ENCODE measurements around the gene SCGB1A1. TPM values are rescaled to one million over a fixed set of nuclear protein-coding genes. Genes with fewer than 3 reads are reported as not detected.

Gene SCGB1A1
- total and polyA plus RNA-seq, 2 donors (not counting 1 experiment from before 2014, with no cell fraction given) = not detected

DNA sequence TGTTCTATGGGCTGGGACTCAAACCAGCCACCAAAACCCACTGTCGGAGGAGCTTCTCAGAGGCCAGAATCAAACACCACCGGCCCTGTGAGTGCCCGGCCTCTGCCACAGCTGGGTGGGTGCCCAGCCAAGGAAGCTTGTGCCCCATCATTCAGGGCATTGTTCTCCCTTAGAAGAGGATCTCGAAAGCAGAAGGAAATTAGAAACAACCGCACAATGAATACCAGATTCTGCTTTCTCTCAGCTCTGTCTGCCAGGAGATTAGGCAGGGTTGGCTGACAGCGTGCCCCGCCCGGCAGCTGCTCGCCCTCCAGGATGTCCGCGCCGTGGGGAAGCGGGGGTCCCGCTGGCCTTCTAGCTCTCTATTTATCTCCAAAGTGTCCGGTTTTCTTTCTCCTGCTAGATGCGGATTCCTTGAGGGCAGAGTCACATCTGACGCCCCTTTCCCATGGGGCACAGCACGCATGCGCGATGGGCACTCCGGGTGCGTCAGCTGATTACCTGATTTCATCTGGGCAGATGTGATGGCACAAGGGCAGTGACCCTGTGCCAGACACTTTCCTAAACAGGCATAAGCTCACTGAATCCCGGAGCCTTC, 25.5 kb downstream of the SCGB1A1 start:
- peak overlapping the region; percentile 98 for H3K27ac Mint-ChIP-seq
- TF ChIP-seq, protein P1, sequence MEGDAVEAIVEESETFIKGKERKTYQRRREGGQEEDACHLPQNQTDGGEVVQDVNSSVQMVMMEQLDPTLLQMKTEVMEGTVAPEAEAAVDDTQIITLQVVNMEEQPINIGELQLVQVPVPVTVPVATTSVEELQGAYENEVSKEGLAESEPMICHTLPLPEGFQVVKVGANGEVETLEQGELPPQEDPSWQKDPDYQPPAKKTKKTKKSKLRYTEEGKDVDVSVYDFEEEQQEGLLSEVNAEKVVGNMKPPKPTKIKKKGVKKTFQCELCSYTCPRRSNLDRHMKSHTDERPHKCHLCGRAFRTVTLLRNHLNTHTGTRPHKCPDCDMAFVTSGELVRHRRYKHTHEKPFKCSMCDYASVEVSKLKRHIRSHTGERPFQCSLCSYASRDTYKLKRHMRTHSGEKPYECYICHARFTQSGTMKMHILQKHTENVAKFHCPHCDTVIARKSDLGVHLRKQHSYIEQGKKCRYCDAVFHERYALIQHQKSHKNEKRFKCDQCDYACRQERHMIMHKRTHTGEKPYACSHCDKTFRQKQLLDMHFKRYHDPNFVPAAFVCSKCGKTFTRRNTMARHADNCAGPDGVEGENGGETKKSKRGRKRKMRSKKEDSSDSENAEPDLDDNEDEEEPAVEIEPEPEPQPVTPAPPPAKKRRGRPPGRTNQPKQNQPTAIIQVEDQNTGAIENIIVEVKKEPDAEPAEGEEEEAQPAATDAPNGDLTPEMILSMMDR (IDR thresholded peaks at IDR 0.05) = no peak
- TF ChIP-seq EZH2 (IDR thresholded peaks at IDR 0.05; ENCODE audit: borderline replicate concordance, insufficient read depth, low read depth, low read length, poor library complexity, severe bottlenecking) = no peak
- peaks cover 5% of the 10 kb centered on the region for H3K27me3 Mint-ChIP-seq
- no peaks in the 10 kb centered on the region for H3K9me3 Mint-ChIP-seq (ENCODE audit: insufficient read depth)
- H3K4me1 ChIP-seq (ENCODE audit: control insufficient read depth in 2 of 2, insufficient read depth in 2 of 2, low read length in 2 of 2) = peaks cover 24 to 29% of the 10 kb centered on the region in 2 donors
- H3K4me1 Mint-ChIP-seq = peaks cover 29% of the 10 kb centered on the region
- DNase-seq = peak; percentile 85
- no peaks in the 10 kb centered on the region for H3K36me3 ChIP-seq (replicated peaks in 1 of 2; ENCODE audit: control extremely low read depth in 1 of 2, control insufficient read depth in 1 of 2, extremely low read depth in 1 of 2, insufficient read depth in 2 of 2, low read length in 1 of 2)
- no peaks in the 10 kb centered on the region for H3K9me3 ChIP-seq (ENCODE audit: control extremely low read depth in 1 of 3, control insufficient read depth in 2 of 3, insufficient read depth in 1 of 3, low read length in 2 of 3)
- H3K79me2 ChIP-seq (ENCODE audit: control insufficient read depth, insufficient read depth, low read length) = no peaks in the 10 kb centered on the region
- peak overlapping the region; percentile 82 for H3K4me2 ChIP-seq (replicated peaks; ENCODE audit: low read depth, low read length, poor library complexity, severe bottlenecking)
- peak overlapping the region; percentile 59 for H3K9ac ChIP-seq (ENCODE audit: low read length)
- peak overlapping the region; percentile 67 for H2AFZ ChIP-seq (ENCODE audit: insufficient read depth, low read depth, low read length, poor library complexity, severe bottlenecking)
- peak overlapping the region; percentile 94 for H3K4me3 Mint-ChIP-seq
- peak; percentile 88 for ATAC-seq (ENCODE audit: low read depth)
- no peaks in the 10 kb centered on the region for H4K20me1 ChIP-seq (ENCODE audit: control insufficient read depth, insufficient read depth, low read length, poor library complexity, severe bottlenecking)
- intact Hi-C loops (cut with micrococcal nuclease) = loop anchor here (1.0 to 2.0 kb wide), 3 partner anchors 20 to 157 kb away; partner anchors contain the start of gene MTA2
- H3K27me3 ChIP-seq (replicated peaks in 1 of 4; ENCODE audit: control extremely low read depth in 1 of 4, control insufficient read depth in 3 of 4, insufficient read depth in 4 of 4, low read length in 3 of 4) = peaks cover 0 to 5% (median 0%) of the 10 kb centered on the region in 4 experiments
- peak overlapping the region; percentile 81 to 85 for H3K27ac ChIP-seq (ENCODE audit: low read length in 2 of 2)
- POLR2A ChIA-PET = interaction anchor here (0.7 to 1.0 kb wide), 5 partner anchors 23 to 437 kb away, joined by 3 to 5 read pairs (median 3); partner anchors contain the start of gene ZBTB3
- H3K4me3 ChIP-seq (ENCODE audit: control extremely low read depth in 1 of 5, extremely low read depth in 1 of 5, insufficient read depth in 1 of 5, low read depth in 2 of 5, low read length in 4 of 5) = peak overlapping the region in 4 of 5 experiments; percentile 30 to 66 (median 60)
- CTCF ChIA-PET = interaction anchor here (0.6 to 3.8 kb wide), 15 partner anchors 9 to 414 kb away, joined by 3 to 44 read pairs (median 3); no protein-coding TSS in a partner anchor
- under 1% methylated on average over 22 of the region's 23 CpGs for WGBS (ENCODE audit: insufficient coverage)

DNA sequence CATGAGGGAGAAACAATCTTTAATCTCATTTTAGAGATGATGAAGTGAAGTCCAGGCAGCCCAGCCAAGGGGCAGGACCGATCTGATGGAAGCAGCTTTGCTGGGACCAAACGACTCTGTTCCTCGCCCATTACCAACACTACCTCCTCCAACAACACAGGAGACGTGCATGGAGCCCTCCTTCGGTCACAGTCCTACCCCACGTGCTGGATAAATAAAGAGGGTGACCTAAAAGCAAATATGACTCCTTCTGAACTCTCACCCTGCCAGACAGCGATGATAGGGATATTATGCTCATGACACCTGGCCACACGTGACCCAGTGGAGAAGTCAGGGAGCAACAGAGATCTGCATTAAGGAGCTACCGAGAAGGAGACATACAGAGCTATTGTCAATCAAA, 26.0 kb downstream of the SCGB1A1 start:
- H3K27me3 Mint-ChIP-seq = peaks cover 5% of the 10 kb centered on the region
- H4K20me1 ChIP-seq (ENCODE audit: control insufficient read depth, insufficient read depth, low read length, poor library complexity, severe bottlenecking) = no peaks in the 10 kb centered on the region
- H3K4me1 Mint-ChIP-seq = peaks cover 29% of the 10 kb centered on the region
- peak overlapping the region; percentile 98 for H3K27ac Mint-ChIP-seq
- 64% methylated on average over 5 of the region's 9 CpGs for WGBS (ENCODE audit: insufficient coverage)
- no peak for DNase-seq
- peak overlapping the region; percentile 67 for H2AFZ ChIP-seq (ENCODE audit: insufficient read depth, low read depth, low read length, poor library complexity, severe bottlenecking)
- H3K36me3 ChIP-seq (replicated peaks in 1 of 2; ENCODE audit: control extremely low read depth in 1 of 2, control insufficient read depth in 1 of 2, extremely low read depth in 1 of 2, insufficient read depth in 2 of 2, low read length in 1 of 2) = no peaks in the 10 kb centered on the region
- intact Hi-C loops (cut with micrococcal nuclease) = loop anchor here (1.0 to 2.0 kb wide), 3 partner anchors 20 to 156 kb away; partner anchors contain the start of gene MTA2
- peaks cover 24 to 29% of the 10 kb centered on the region in 2 donors for H3K4me1 ChIP-seq (ENCODE audit: control insufficient read depth in 2 of 2, insufficient read depth in 2 of 2, low read length in 2 of 2)
- no peaks in the 10 kb centered on the region for H3K9me3 ChIP-seq (ENCODE audit: control extremely low read depth in 1 of 3, control insufficient read depth in 2 of 3, insufficient read depth in 1 of 3, low read length in 2 of 3)
- peak overlapping the region; percentile 94 for H3K4me3 Mint-ChIP-seq
- H3K27me3 ChIP-seq (replicated peaks in 1 of 4; ENCODE audit: control extremely low read depth in 1 of 4, control insufficient read depth in 3 of 4, insufficient read depth in 4 of 4, low read length in 3 of 4) = peaks cover 0 to 8% (median 0%) of the 10 kb centered on the region in 4 experiments
- H3K4me3 ChIP-seq (ENCODE audit: control extremely low read depth in 1 of 5, extremely low read depth in 1 of 5, insufficient read depth in 1 of 5, low read depth in 2 of 5, low read length in 4 of 5) = peak overlapping the region in 4 of 5 experiments; percentile 30 to 66 (median 60)
- no peak for TF ChIP-seq EZH2 (IDR thresholded peaks at IDR 0.05; ENCODE audit: borderline replicate concordance, insufficient read depth, low read depth, low read length, poor library complexity, severe bottlenecking)
- TF ChIP-seq, protein P1 (IDR thresholded peaks at IDR 0.05) = no peak
- H3K4me2 ChIP-seq (replicated peaks; ENCODE audit: low read depth, low read length, poor library complexity, severe bottlenecking) = peak overlapping the region; percentile 82
- no peak for ATAC-seq (ENCODE audit: low read depth)
- H3K27ac ChIP-seq (ENCODE audit: low read length in 2 of 2) = peak overlapping the region; percentile 81 to 85
- no peaks in the 10 kb centered on the region for H3K9me3 Mint-ChIP-seq (ENCODE audit: insufficient read depth)
- no peaks in the 10 kb centered on the region for H3K79me2 ChIP-seq (ENCODE audit: control insufficient read depth, insufficient read depth, low read length)
- peak overlapping the region; percentile 59 for H3K9ac ChIP-seq (ENCODE audit: low read length)
- ChIA-PET POLR2A (interaction anchor here (0.7 to 1.0 kb wide), 3 partner anchors 24 to 309 kb away, joined by 3 to 4 read pairs (median 3); partner anchors contain the start of gene ZBTB3), CTCF (interaction anchor here (0.7 to 3.8 kb wide), 12 partner anchors 8 to 413 kb away, joined by 3 to 44 read pairs (median 5); no protein-coding TSS in a partner anchor)

Data from B cell (primary cell).